T-helper 2 cell treated with Interferon-gamma antibody and Interleukin-4, amounts not matched to agents 5 μg/mL and 100 μg/mL, for 36 hours (primary cell): ENCODE results near the gene CLCNKB.
"Not testable (repeated sequence)": the region's sequence is repeated elsewhere in the genome, so short reads cannot be mapped to it uniquely, and the experiment has no call there.

ENCODE experiments used
- DNase-seq: peaks from one replicate; pipeline ENCODE4 v3.0.0; 2021; ENCODE audit warnings: low spot score
- H3K27ac Mint-ChIP-seq: one replicate; pipeline ENCODE4 v1.8.0; 2021; ENCODE audit warnings: mild to moderate bottlenecking, mixed read lengths
- H3K27me3 Mint-ChIP-seq: one replicate; pipeline ENCODE4 v1.8.0; 2021; ENCODE audit warnings: low read depth, mixed read lengths
- H3K36me3 Mint-ChIP-seq: one replicate; pipeline ENCODE4 v1.8.0; 2021; ENCODE audit warnings: low read depth, mixed read lengths
- H3K4me1 Mint-ChIP-seq: one replicate; pipeline ENCODE4 v1.8.0; 2021; ENCODE audit warnings: low read depth, mixed read lengths
- H3K4me3 Mint-ChIP-seq: one replicate; pipeline ENCODE4 v1.8.0; 2022; ENCODE audit warnings: mild to moderate bottlenecking, moderate library complexity, mixed read lengths
- H3K9me3 Mint-ChIP-seq: one replicate; pipeline ENCODE4 v1.8.0; 2021; ENCODE audit warnings: mixed read lengths

CLCNKB gene

DNA sequence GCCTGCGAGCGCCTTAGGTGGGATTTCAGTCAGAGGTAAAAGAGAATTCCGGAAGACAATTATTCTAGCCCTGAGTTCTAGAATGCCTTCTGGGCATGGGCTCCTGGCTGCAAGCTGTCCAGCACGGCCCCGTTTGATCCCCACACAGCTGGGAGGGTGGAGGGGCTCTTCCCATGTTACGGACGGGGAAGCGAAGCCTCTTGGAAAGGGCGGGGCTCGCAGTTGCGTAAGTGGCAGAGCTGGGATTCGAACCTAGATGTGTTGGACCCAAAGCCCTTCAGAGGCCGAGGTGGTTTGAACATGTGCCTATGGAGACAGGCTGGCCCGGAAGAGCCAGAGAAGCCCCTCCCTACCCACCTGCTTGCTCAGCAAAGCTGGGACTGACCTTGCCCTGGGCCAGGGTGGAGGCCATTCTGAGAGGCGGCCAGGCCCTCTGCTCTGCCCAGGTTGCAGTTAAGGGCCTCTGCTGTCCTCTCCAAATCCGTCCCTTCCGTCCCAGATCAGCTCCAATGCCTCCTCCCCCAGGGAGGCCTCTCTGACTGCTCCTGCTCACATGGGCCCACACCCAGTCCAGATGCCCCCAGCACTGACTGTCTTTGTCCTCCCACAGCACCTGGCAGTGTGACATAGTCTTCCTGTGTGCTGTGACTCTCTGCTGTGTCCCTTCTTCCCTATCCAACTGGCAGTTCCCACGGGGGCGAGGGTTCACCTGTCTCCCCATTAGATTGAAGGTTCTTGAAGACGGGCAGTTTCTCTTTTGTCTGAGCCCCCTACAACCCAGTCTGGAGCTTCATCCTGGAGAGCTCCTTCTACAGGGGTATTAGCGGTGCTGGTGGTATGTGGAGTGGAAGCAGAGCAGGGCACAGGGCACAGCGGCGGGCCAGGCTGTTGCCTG, 24.6 kb upstream of the CLCNKB start:
- no peak overlapping the region for H3K27ac Mint-ChIP-seq
- H3K27me3 Mint-ChIP-seq: peaks cover 6% of the 10 kb centered on the region
- no peak for DNase-seq
- H3K9me3 Mint-ChIP-seq: no peaks in the 10 kb centered on the region
- no peak overlapping the region for H3K4me3 Mint-ChIP-seq
- H3K4me1 Mint-ChIP-seq: no peaks in the 10 kb centered on the region
- H3K36me3 Mint-ChIP-seq: no peaks in the 10 kb centered on the region

DNA sequence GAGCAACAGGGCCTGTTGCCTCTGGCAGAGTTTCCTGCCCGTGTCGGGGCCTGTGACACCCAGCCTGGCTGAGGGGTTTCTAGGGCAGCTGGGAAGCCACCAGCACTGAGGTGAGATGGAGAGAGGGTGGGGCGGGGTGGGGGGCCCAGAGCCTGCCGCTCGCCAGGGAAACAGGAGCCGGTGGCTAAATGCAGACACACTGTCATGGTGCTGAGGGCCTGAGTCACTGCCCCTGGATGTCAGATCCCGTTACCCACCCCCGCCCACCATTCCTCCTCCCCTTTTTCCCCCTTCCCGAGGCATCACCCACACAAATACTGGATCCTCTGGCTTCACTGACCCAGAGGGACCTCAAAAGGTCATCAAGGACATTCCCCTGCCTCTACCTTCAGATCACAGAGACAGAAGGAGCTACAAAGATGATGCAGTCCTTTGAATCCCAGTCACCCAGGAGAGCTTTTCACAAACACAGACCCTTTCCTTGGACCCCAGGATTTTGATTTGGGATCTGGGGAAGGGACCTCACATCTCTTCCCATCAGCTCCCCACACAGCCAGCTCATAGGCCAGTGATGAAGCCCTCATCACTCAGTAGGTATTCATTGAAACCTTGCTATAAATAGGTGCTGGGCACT, 23.8 kb upstream of the CLCNKB start:
- Mint-ChIP-seq H3K27ac (no peak overlapping the region), H3K4me1 (no peaks in the 10 kb centered on the region), H3K27me3 (peaks cover 5% of the 10 kb centered on the region), H3K4me3 (no peak overlapping the region), H3K9me3 (no peaks in the 10 kb centered on the region), H3K36me3 (no peaks in the 10 kb centered on the region)
- DNase-seq: no peak

DNA sequence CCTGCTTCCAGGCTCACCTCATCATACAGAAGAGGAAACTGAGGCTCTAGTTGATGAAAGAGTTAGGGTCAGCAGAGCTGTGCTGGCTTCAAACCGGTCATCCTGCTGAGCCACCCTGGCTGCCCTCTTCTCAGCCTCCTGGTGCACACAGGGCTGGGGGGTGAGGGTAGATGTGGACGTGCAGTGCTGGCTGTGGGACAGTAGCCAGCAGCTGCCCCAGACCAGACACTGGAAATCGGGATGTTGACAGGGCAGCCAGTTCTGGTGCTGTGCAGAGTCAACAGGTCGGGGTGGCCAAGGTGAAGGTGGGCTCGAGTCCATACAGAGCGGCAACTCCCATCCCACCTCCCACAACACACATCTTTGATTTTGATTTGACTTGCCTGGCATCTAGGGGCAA, 23.3 kb upstream of the CLCNKB start:
- no peak overlapping the region for H3K4me3 Mint-ChIP-seq
- H3K9me3 Mint-ChIP-seq: no peaks in the 10 kb centered on the region
- no peaks in the 10 kb centered on the region for H3K36me3 Mint-ChIP-seq
- no peak for DNase-seq
- no peaks in the 10 kb centered on the region for H3K4me1 Mint-ChIP-seq
- peaks cover 5% of the 10 kb centered on the region for H3K27me3 Mint-ChIP-seq
- H3K27ac Mint-ChIP-seq: no peak overlapping the region

DNA sequence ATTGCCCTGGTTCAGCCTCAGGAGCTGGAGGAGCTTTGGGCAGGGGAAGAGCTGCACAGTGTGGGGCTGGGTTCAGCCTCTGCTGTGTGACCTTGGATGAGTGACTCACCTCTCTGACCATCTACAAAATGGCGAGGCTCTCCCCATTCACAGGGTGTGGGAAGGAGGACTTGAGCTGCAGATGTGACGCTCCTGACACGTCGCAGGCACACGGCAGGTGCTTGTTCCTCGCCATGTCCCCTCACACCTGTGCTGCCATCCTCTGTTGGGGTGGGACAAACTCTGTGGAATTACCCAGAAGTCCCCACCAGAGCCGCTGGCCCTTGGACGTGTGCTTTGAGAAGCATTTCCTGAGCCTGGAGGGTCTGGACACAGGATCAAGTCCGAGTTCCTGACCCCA, 22.7 kb upstream of the CLCNKB start:
- not testable (repeated sequence) for H3K9me3 Mint-ChIP-seq, H3K27me3 Mint-ChIP-seq, DNase-seq, H3K27ac Mint-ChIP-seq, H3K36me3 Mint-ChIP-seq, H3K4me3 Mint-ChIP-seq, H3K4me1 Mint-ChIP-seq

DNA sequence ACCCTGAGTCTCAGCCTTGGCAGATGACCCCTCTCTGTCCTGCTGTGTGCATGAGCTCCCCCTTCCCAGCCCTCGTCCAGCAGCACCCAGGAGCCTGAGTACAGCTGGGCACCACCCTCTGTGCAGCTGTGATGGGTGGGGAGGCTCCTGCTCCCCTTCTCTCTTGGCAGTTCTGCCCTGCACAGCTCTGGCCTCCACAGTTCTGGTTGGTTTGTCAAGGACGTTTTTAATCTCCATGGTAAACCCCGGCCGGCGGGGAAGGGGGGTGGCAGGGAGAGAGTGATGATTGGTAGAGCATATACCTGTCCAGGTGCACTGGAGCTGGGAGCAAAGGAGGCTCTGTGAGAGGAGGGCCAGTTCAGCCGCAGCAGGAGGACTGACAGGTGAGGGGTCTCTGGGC, 21.9 kb upstream of the CLCNKB start, which contains the start of gene CLCNKA:
TSS of gene CLCNKA (plus strand) at position 356 of the 400 bp plus-strand sequence. CDS start 584 bp downstream, outside the sequence.
- no peak within 1 kb of the TSS for H3K27ac Mint-ChIP-seq
- H3K4me3 Mint-ChIP-seq: no peak within 1 kb of the TSS
- no peaks in the 10 kb centered on the region for H3K9me3 Mint-ChIP-seq
- no peak for DNase-seq
- H3K27me3 Mint-ChIP-seq: peaks cover 5% of the 10 kb centered on the region
- no peaks in the 10 kb centered on the region for H3K36me3 Mint-ChIP-seq
- H3K4me1 Mint-ChIP-seq: no peaks in the 10 kb centered on the region

DNA sequence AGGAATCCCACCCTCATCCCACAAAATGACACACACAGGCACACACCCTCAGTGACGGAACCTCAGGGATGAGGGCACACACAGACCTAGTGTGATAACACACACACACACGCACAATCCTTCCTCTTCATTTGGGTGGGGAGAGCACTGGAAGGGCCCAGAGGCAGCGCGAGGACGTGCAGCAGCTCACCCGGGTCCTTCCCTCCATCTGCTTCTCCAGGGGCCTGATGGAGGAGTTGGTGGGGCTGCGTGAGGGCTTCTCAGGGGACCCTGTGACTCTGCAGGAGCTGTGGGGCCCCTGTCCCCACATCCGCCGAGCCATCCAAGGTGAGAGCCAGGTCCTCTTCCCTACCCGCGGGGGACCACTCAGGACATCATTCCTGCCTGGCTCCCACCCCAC, 21.2 kb upstream of the CLCNKB start:
- Mint-ChIP-seq H3K4me1 (no peaks in the 10 kb centered on the region), H3K4me3 (no peak overlapping the region), H3K27me3 (peaks cover 5% of the 10 kb centered on the region), H3K9me3 (no peaks in the 10 kb centered on the region), H3K27ac (no peak overlapping the region), H3K36me3 (no peaks in the 10 kb centered on the region)
- DNase-seq: no peak

GRCh38 chr1:16023050-16023653, 20.4 kb upstream of the CLCNKB start:
- no peaks in the 10 kb centered on the region for H3K36me3 Mint-ChIP-seq
- no peaks in the 10 kb centered on the region for H3K9me3 Mint-ChIP-seq
- H3K27me3 Mint-ChIP-seq: peaks cover 7% of the 10 kb centered on the region
- H3K27ac Mint-ChIP-seq: no peak overlapping the region
- no peak overlapping the region for H3K4me3 Mint-ChIP-seq
- H3K4me1 Mint-ChIP-seq: no peaks in the 10 kb centered on the region
- no peak for DNase-seq

DNA sequence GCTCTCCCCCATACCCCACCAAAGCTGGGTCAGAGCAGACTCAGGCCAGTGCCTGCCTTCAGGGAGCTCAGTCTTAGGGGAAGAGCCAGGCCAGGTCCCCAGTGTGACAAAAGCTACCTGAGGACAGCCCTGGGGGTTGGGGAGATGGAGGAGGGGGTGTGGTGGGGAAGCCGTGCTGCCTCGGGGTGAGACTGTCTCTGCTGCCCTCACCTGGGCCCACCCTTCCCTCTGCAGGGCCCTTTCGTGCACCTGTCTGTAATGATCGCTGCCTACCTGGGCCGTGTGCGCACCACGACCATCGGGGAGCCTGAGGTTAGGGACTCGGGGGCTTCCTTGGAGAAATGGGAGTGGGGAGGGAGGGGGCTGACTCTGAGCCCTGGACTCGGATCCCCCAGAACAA, 17.3 kb upstream of the CLCNKB start:
- not testable (repeated sequence) for H3K27me3 Mint-ChIP-seq, H3K9me3 Mint-ChIP-seq, H3K4me3 Mint-ChIP-seq, DNase-seq, H3K27ac Mint-ChIP-seq, H3K36me3 Mint-ChIP-seq, H3K4me1 Mint-ChIP-seq

GRCh38 chr1:16026723-16027484, 16.7 kb upstream of the CLCNKB start:
- Mint-ChIP-seq H3K36me3 (no peaks in the 10 kb centered on the region), H3K4me1 (no peaks in the 10 kb centered on the region), H3K27ac (no peak overlapping the region), H3K27me3 (peaks cover 5% of the 10 kb centered on the region), H3K4me3 (no peak overlapping the region), H3K9me3 (no peaks in the 10 kb centered on the region)
- DNase-seq: no peak

- H3K36me3 Mint-ChIP-seq: no peaks in the 10 kb centered on the region
- peaks cover 5% of the 10 kb centered on the region for H3K27me3 Mint-ChIP-seq
- no peaks in the 10 kb centered on the region for H3K9me3 Mint-ChIP-seq
- no peak overlapping the region for H3K4me3 Mint-ChIP-seq
- H3K4me1 Mint-ChIP-seq: no peaks in the 10 kb centered on the region
- DNase-seq: no peak
- H3K27ac Mint-ChIP-seq: no peak overlapping the region
Observed at GRCh38 chr1:16028237-16029002, 15.2 kb upstream of the CLCNKB start.

DNA sequence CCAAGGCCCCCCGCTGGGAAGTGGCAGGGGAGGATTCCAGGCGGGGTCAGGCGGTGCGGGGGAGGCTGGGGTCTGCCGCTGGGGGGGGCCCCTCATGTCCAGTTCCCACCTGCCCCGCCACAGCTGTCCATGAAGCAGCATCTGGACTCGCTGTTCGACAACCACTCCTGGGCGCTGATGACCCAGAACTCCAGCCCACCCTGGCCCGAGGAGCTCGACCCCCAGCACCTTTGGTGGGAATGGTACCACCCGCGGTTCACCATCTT, 14.6 kb upstream of the CLCNKB start:
- not testable (repeated sequence) for H3K27me3 Mint-ChIP-seq, H3K9me3 Mint-ChIP-seq, DNase-seq, H3K4me3 Mint-ChIP-seq, H3K27ac Mint-ChIP-seq, H3K36me3 Mint-ChIP-seq, H3K4me1 Mint-ChIP-seq

DNA sequence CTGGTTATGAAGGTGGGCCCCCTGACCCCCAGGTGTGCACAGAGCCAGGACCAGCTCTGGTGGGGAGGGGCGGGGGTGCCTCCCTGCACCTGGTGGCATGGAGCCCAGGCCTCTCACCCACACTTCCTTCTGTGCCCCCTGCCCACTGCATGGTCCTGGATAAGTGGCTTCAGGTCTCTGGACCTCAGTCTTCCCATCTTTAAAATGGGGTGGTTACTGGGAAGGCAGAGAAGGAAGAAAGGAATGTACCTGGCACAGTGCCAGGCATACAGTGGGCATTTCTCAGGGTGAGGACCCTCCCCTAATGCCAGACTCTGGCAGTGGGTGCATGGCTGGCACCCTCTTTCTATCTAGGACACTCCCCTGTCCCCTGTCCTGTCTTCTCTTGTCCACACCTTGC, 14.3 kb upstream of the CLCNKB start:
- Mint-ChIP-seq H3K4me3 (no peak overlapping the region), H3K36me3 (no peaks in the 10 kb centered on the region), H3K9me3 (no peaks in the 10 kb centered on the region), H3K4me1 (no peaks in the 10 kb centered on the region), H3K27ac (no peak overlapping the region), H3K27me3 (peaks cover 5% of the 10 kb centered on the region)
- no peak for DNase-seq

DNA sequence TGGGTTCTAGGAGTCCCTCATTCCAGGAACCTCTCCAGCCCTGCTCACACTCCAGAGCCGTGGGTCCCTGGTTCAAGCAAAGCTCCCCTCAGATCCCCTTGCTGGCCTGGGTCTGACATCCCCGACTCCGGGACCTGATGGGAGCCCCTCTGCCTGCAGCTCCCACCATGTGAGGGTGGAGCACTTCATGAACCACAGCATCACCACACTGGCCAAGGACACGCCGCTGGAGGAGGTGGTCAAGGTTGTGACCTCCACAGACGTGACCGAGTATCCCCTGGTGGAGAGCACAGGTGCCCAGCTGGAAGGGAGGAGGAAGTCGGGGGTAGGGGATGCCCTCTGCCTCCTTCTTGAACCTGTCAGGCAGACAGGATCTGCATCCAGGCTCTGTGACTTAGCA, 12.0 kb upstream of the CLCNKB start:
- H3K27ac Mint-ChIP-seq: no peak overlapping the region
- H3K4me3 Mint-ChIP-seq: no peak overlapping the region
- no peaks in the 10 kb centered on the region for H3K4me1 Mint-ChIP-seq
- H3K9me3 Mint-ChIP-seq: no peaks in the 10 kb centered on the region
- peaks cover 5% of the 10 kb centered on the region for H3K27me3 Mint-ChIP-seq
- H3K36me3 Mint-ChIP-seq: no peaks in the 10 kb centered on the region
- DNase-seq: no peak
